Choroid plexus epithelial cell (primary cell): ENCODE results near the gene TAB3.

Source experiments
- DNase-seq: peaks from one replicate; pipeline ENCODE4 v3.0.0-alpha.2; 2010; ENCODE audit warnings: low read depth
- H3K4me3 ChIP-seq: 2 replicates; pipeline ENCODE4 v1.5.1; 2011; ENCODE audit warnings: low read depth, mild to moderate bottlenecking, control low read depth, low read length, moderate library complexity
- CTCF ChIP-seq: conservative IDR thresholded peaks from 2 replicates; pipeline ENCODE4 v1.5.1; 2011; ENCODE audit warnings: low read depth, mild to moderate bottlenecking, control low read depth, inconsistent platforms, low read length, moderate library complexity

Gene TAB3

GRCh38 chrX:30795981-30796958 lies 92.8 kb downstream of the TAB3 start:
- TF ChIP-seq CTCF = no peak
- DNase-seq = no peak
- no peak overlapping the region for H3K4me3 ChIP-seq

- no peak for TF ChIP-seq CTCF
- H3K4me3 ChIP-seq = no peak overlapping the region
- DNase-seq = no peak
These were observed 94.6 kb downstream of the TAB3 start for GRCh38 chrX:30794497-30794896.

GRCh38 chrX:30793767-30794103 lies 95.3 kb downstream of the TAB3 start:
- no peak for DNase-seq
- no peak for TF ChIP-seq CTCF
- H3K4me3 ChIP-seq = no peak overlapping the region

GRCh38 chrX:30793075-30793766 lies 95.8 kb downstream of the TAB3 start:
- DNase-seq = no peak
- TF ChIP-seq CTCF = no peak

GRCh38 chrX:30791296-30792278 lies 97.5 kb downstream of the TAB3 start:
- H3K4me3 ChIP-seq = no peak overlapping the region
- no peak for TF ChIP-seq CTCF
- DNase-seq = no peak

More at GRCh38 chrX:30793075-30793766, 95.8 kb downstream of the TAB3 start:
- no peak overlapping the region for H3K4me3 ChIP-seq

- no peak for DNase-seq
- no peak for TF ChIP-seq CTCF
- H3K4me3 ChIP-seq = no peak overlapping the region
These were observed 102.0 kb downstream of the TAB3 start for GRCh38 chrX:30787012-30787411.
